K562 (cell line): Measurements from ENCODE around the gene ZSWIM3. TPM values are rescaled to one million over a fixed set of nuclear protein-coding genes. Genes with fewer than 3 reads are reported as not detected.

Experiments
- AFF4 ChIP-seq: sonication (generic); formaldehyde crosslinking; IDR thresholded peaks from 2 replicates; pipeline ENCODE4 v1.8.0; 2023; ENCODE audit warnings: mild to moderate bottlenecking, missing genetic modification reagents
- ATF3 ChIP-seq, 2 experiments: fragments of 450-650 bp in 1 of 2; sonication (generic) in 1 of 2; formaldehyde crosslinking in 1 of 2; IDR thresholded peaks in 1 of 2; conservative IDR thresholded peaks in 1 of 2; 2 replicates each; pipeline versions ENCODE4 v1.6.1 to v1.8.1; 2016 to 2023; ENCODE audit warnings: mild to moderate bottlenecking in 2 of 2, moderate library complexity in 2 of 2, inconsistent platforms in 1 of 2, missing genetic modification reagents in 1 of 2
- CBFB ChIP-seq: sonication (generic); formaldehyde crosslinking; IDR thresholded peaks from 2 replicates; pipeline ENCODE4 v1.4.0; 2020; ENCODE audit warnings: mild to moderate bottlenecking, missing genetic modification reagents
- FOSL1 ChIP-seq: fragments of 200-800 bp; sonication (Bioruptor generic); conservative IDR thresholded peaks from 2 replicates; pipeline ENCODE4 v1.6.1; 2016; ENCODE audit warnings: missing genetic modification characterization, missing compliant biosample characterization
- HNRNPL ChIP-seq: fragments of 200-400 bp; formaldehyde crosslinking; IDR thresholded peaks from 2 replicates; pipeline ENCODE4 v1.6.1; 2017; ENCODE audit warnings: low read depth, mild to moderate bottlenecking, low read length
- KDM5B ChIP-seq: fragments of 200-600 bp; sonication (generic); IDR thresholded peaks from 2 replicates; pipeline ENCODE4 v1.6.1; 2012; ENCODE audit warnings: low read depth, mild to moderate bottlenecking, moderate library complexity, low read length, control low read depth, inconsistent platforms; ENCODE audit not compliant: insufficient replicate concordance
- KHSRP ChIP-seq: fragments of 450-650 bp; IDR thresholded peaks from 2 replicates; pipeline ENCODE4 v1.6.1; 2017
- NRF1 ChIP-seq, 2 experiments: fragments of 450-650 bp; IDR thresholded peaks in 1 of 2; conservative IDR thresholded peaks in 1 of 2; 2 replicates each; pipeline ENCODE4 v1.6.1; 2014; ENCODE audit warnings: mild to moderate bottlenecking in 2 of 2
- PATZ1 ChIP-seq: fragments of 250-450 bp; sonication (Bioruptor Pico); IDR thresholded peaks from 2 replicates; pipeline ENCODE4 v1.5.0; 2020; ENCODE audit warnings: mild to moderate bottlenecking, borderline replicate concordance
- POLR2A ChIP-seq: fragments of 450-650 bp; conservative IDR thresholded peaks from 2 replicates; pipeline ENCODE4 v1.6.1; 2016
- SAFB2 ChIP-seq: fragments of 200-400 bp; formaldehyde crosslinking; IDR thresholded peaks from 2 replicates; pipeline ENCODE4 v1.6.1; 2018; ENCODE audit warnings: borderline replicate concordance, low read length, low read depth, moderate library complexity; ENCODE audit not compliant: severe bottlenecking
- SRSF1 ChIP-seq: fragments of 200-400 bp; formaldehyde crosslinking; IDR thresholded peaks from 2 replicates; pipeline ENCODE4 v1.6.1; 2017; ENCODE audit warnings: mild to moderate bottlenecking, low read depth, low read length, moderate library complexity
- TBP ChIP-seq: optimal IDR thresholded peaks from 2 replicates; pipeline ENCODE3; 2011; ENCODE audit warnings: low read depth, low read length, improper control_type of control experiment
- ZNF592 ChIP-seq: fragments of 450-650 bp; IDR thresholded peaks from 2 replicates; pipeline ENCODE4 v1.6.1; 2017; ENCODE audit warnings: antibody characterized with exemption, mild to moderate bottlenecking
- ZNF699 ChIP-seq: fragments of 250-450 bp; sonication (Bioruptor Pico); IDR thresholded peaks from 2 replicates; pipeline ENCODE4 v1.8.0; 2021; ENCODE audit warnings: mild to moderate bottlenecking, moderate library complexity; ENCODE audit not compliant: insufficient replicate concordance
- polyA plus RNA-seq, 8 experiments: library from polyadenylated mRNA; depleted of rRNA in 4 of 8; stranded (reverse) in 5 of 8; unstranded in 3 of 8; fragments of >200 nt; fragmentation: Nextera tagmentation in 2 of 8; fragmentation: Illumina TruSeq in 1 of 8; extraction: Ambion mirVana in 2 of 8; extraction: Trizol in 1 of 8; gene quantifications; 2 replicates each; pipeline versions ENCODE4 v1.2.1 to v1.2.3, GENCODE V29; 2011 to 2014; ENCODE audit warnings: inconsistent platforms in 1 of 8, missing spikeins in 1 of 8
- total RNA-seq, 7 experiments: library from RNA; depleted of rRNA in 6 of 7; stranded (reverse); fragments of >200 nt in 6 of 7; fragmentation: Illumina TruSeq in 2 of 7; extraction: Trizol in 2 of 7; gene quantifications; 2 replicates each; pipeline versions ENCODE4 v1.2.1 to v1.2.3, GENCODE V29; 2011 to 2021; ENCODE audit warnings: low replicate concordance in 1 of 7

The ZSWIM3 gene
- total and polyA plus RNA-seq, 9 of the 15 experiments (the other 6 are each of a cell fraction or from before 2014, with no cell fraction given) = 1.7 to 4.3 (median 2.9) TPM

- TF ChIP-seq AFF4 (CRISPR knock-in tag) (no peak), ATF3 (IDR thresholded peaks at IDR 0.05) (no peak), ATF3 (CRISPR knock-in tag; conservative IDR thresholded peaks at IDR 0.05) (no peak), KHSRP (no peak), CBFB (CRISPR knock-in tag) (no peak), POLR2A (peak; percentile 15), KDM5B (peak; percentile 50), TBP (peak; percentile 76), HNRNPL (no peak), PATZ1 (CRISPR knock-in tag) (no peak), SRSF1 (no peak), FOSL1 (tag) (0 out of 2 replicates have a peak, but pooled peaks have one; percentile 2), ZNF699 (no peak), NRF1 (conservative IDR thresholded peaks at IDR 0.05 in 1 of 2, IDR thresholded peaks at IDR 0.05 in 1 of 2) (no peak), ZNF592 (peak; percentile 56; the same call in 1 of the 2 replicates), SAFB2 (no peak)
Observed at GRCh38 chr20:45911486-45912343, 54.3 kb downstream of the ZSWIM3 start, which contains the start of gene PLTP (continued).
